Body of pancreas (tissue), 4 donors: ENCODE measurements around the gene OOEP.

Experiments
- POLR2A ChIP-seq, 3 donors: fragments of 450-650 bp; IDR thresholded peaks; one replicate each; pipeline ENCODE4 v1.6.1; 2016; ENCODE audit warnings: antibody characterized with exemption in 3 of 3, mild to moderate bottlenecking in 2 of 3
- TF ChIP-seq, protein P1 (sequence below), 7 experiments: fragments of 450-650 bp in 4 of 7; fragments of 200-600 bp in 3 of 7; sonication (generic) in 3 of 7; IDR thresholded peaks; one replicate each; pipeline ENCODE4 v1.5.1; 2016 to 2019; ENCODE audit warnings: antibody characterized with exemption in 7 of 7

- TF ChIP-seq, protein P1, sequence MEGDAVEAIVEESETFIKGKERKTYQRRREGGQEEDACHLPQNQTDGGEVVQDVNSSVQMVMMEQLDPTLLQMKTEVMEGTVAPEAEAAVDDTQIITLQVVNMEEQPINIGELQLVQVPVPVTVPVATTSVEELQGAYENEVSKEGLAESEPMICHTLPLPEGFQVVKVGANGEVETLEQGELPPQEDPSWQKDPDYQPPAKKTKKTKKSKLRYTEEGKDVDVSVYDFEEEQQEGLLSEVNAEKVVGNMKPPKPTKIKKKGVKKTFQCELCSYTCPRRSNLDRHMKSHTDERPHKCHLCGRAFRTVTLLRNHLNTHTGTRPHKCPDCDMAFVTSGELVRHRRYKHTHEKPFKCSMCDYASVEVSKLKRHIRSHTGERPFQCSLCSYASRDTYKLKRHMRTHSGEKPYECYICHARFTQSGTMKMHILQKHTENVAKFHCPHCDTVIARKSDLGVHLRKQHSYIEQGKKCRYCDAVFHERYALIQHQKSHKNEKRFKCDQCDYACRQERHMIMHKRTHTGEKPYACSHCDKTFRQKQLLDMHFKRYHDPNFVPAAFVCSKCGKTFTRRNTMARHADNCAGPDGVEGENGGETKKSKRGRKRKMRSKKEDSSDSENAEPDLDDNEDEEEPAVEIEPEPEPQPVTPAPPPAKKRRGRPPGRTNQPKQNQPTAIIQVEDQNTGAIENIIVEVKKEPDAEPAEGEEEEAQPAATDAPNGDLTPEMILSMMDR (IDR thresholded peaks at IDR 0.05): no peak
- no peak for TF ChIP-seq POLR2A (IDR thresholded peaks at IDR 0.05)
Observed at GRCh38 chr6:73418081-73418741, 48.5 kb upstream of the OOEP start.
